Astrocyte of the hippocampus (primary cell): Measurements from ENCODE around the gene ZDHHC22.

Experiments used
- DNase-seq: peaks from one replicate; pipeline ENCODE4 v3.0.0; 2011; ENCODE audit warnings: low read depth, low spot score

The ZDHHC22 gene

GRCh38 chr14:77082356-77082755 lies 59.2 kb downstream of the ZDHHC22 start:
- no peak for DNase-seq
